ENCODE data around the gene SLA2.
A peak's percentile ranks its signal among the peaks of the same experiment; 100 is the strongest.

SLA2 gene

DNA sequence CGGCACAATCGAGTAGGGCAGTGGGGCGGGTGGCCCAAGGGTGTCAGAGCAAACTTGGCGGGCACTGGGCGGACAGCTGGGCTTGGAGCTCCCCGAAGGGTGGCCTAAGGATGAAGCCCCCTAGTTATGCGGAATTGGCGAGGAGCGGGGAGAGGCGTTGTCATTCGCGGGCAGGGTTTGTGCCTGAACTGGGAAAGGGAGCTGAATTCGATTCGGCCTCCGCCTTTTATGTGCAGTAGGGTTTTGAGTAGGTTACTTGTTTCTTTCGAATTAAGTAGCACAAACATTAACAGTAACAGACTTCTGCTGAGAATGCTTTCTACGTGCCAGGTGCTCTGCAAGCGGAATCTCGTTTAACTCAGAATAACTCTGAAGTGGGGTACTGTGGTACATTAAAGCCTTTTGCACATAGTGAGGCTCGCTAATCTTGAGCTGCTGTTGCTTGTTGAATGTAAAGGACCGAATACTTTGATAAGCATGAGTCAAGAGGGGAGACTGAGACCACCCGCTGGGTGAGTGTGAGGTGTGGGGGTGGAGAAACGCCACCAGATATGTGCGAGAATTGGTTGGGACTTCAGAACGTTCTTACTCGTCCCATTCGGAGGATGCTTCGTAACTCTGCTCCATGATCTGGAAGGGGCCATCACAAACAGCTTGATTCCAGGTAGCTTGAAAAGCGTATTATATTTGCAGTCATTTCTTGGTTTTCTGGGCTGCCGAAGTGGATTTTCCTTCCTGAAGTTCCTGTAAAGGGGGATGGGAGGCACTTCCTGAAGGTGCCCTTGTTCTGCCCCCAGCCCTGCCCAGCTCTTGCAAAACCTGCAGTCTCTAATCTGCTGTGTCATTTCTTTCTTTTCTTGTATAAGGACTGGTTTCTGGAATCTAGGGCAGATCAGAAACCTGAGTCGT is 39.6 kb downstream of the SLA2 start:
- H3K4me1 ChIP-seq (ENCODE audit: control insufficient read depth, insufficient read depth, low read length): peaks cover 17% of the 10 kb centered on the region
- peak overlapping the region; percentile 92 for H3K4me2 ChIP-seq (ENCODE audit: low read length)
- no peaks in the 10 kb centered on the region for H3K27me3 ChIP-seq (ENCODE audit: control insufficient read depth, insufficient read depth, low read length)
- H3K9ac ChIP-seq (ENCODE audit: low read depth, low read length): peak overlapping the region; percentile 94
- peaks cover 29% of the 10 kb centered on the region for H3K36me3 ChIP-seq (ENCODE audit: insufficient read depth, low read length)
- H3K9me3 ChIP-seq (replicated peaks; ENCODE audit: low read length): no peaks in the 10 kb centered on the region
- H3K4me3 ChIP-seq (ENCODE audit: low read length): peak overlapping the region; percentile 92

DNA sequence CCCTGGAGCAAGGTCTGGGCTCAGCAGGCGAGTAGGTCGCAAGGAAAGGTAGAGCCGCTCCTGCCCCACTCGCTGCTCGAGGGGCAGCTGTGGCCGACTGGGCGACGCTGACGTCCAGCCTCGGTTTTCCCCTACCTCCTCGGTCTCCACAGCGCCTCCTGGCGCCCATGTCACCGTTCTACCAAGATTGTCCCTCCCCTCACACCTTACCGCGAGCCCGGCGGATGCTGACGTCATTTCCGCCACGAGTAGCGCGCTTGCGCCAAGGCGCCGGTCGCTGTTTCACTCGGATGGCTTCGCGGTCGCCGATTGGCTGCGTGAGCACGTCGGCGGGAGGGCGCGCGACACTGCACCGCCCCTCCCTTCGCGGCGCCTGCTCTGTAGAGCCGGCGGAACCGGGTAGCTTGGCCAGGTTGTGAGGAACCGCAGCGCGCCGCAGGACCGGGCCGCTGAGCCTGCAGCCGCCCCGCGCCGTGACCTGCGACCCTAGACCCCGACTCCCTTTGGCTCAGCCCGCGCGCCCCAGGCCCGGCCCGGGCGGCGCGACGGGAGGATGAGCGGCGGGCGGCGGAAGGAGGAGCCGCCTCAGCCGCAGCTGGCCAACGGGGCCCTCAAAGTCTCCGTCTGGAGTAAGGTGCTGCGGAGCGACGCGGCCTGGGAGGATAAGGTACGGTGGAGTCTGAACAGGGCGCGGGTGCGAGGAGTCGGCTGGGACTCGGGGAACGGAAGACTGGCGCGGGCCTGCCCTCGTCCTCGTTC is 40.4 kb downstream of the SLA2 start, which contains the start of gene RAB5IF:
RAB5IF (plus strand) TSS at position 381 of the 759 bp plus-strand sequence; CDS start at position 554, 173 bp downstream.
- no peaks in the 10 kb centered on the region for H3K9me3 ChIP-seq (replicated peaks; ENCODE audit: low read length)
- H3K9ac ChIP-seq (ENCODE audit: low read depth, low read length): peak within 1 kb of the TSS; percentile 94
- H3K4me1 ChIP-seq (ENCODE audit: control insufficient read depth, insufficient read depth, low read length): peaks cover 17% of the 10 kb centered on the region
- peak within 1 kb of the TSS; percentile 92 for H3K4me2 ChIP-seq (ENCODE audit: low read length)
- H3K36me3 ChIP-seq (ENCODE audit: insufficient read depth, low read length): peaks cover 21% of the 10 kb centered on the region
- H3K27me3 ChIP-seq (ENCODE audit: control insufficient read depth, insufficient read depth, low read length): no peaks in the 10 kb centered on the region
- H3K4me3 ChIP-seq (ENCODE audit: low read length): peak within 1 kb of the TSS; percentile 92

DNA sequence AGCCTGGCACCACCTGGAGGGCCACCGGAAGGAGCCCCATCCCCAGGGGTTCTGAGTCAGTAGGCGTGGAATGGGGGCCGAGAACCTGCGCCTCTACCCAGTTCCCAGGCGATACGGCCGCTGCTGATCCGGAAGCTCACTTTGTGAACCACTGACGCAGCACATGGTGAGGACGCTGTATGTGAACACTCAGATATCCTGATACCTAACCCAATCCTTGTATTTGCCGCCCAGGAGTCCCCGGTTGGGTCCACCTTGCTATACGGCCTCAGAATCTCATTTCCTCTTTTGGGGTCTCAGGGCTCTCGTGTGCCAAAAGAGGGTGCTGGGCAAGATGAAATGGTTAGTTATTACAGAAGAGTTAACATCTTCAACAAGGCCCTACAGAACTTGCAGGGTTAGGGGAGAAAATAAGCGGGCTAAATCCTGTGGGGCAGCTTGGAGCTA is 41.0 kb downstream of the SLA2 start:
- Histone ChIP-seq H3K27me3 (ENCODE audit: control insufficient read depth, insufficient read depth, low read length) (no peaks in the 10 kb centered on the region), H3K9ac (ENCODE audit: low read depth, low read length) (peak overlapping the region; percentile 78), H3K36me3 (ENCODE audit: insufficient read depth, low read length) (peaks cover 19% of the 10 kb centered on the region), H3K9me3 (replicated peaks; ENCODE audit: low read length) (no peaks in the 10 kb centered on the region), H3K4me2 (ENCODE audit: low read length) (peak overlapping the region; percentile 89), H3K4me3 (ENCODE audit: low read length) (peak overlapping the region; percentile 64), H3K4me1 (ENCODE audit: control insufficient read depth, insufficient read depth, low read length) (peaks cover 17% of the 10 kb centered on the region)

DNA sequence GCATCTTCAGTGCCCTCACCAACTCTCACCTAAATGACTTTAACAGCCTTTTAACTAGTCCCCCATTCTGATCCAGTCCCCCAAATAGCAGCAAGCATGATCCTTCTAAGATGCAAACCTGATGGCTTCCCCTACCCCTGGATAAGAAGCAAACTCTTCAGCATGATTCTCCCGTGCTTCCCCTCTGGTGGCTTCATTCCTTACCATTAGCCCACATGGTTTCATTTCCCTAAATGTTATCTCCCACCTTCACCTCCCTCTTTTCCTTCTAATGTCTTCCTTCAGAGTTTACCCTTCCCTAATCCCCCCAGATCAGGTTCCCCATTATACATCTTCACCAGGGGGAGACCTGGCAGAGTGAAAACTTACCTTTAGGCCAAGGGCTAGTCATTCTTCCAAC is 44.5 kb downstream of the SLA2 start:
- H3K9ac ChIP-seq (ENCODE audit: low read depth, low read length): no peak overlapping the region
- H3K9me3 ChIP-seq (replicated peaks; ENCODE audit: low read length): no peaks in the 10 kb centered on the region
- no peaks in the 10 kb centered on the region for H3K27me3 ChIP-seq (ENCODE audit: control insufficient read depth, insufficient read depth, low read length)
- H3K36me3 ChIP-seq (ENCODE audit: insufficient read depth, low read length): no peaks in the 10 kb centered on the region
- H3K4me2 ChIP-seq (ENCODE audit: low read length): no peak overlapping the region
- no peak overlapping the region for H3K4me3 ChIP-seq (ENCODE audit: low read length)
- peaks cover 6% of the 10 kb centered on the region for H3K4me1 ChIP-seq (ENCODE audit: control insufficient read depth, insufficient read depth, low read length)

DNA sequence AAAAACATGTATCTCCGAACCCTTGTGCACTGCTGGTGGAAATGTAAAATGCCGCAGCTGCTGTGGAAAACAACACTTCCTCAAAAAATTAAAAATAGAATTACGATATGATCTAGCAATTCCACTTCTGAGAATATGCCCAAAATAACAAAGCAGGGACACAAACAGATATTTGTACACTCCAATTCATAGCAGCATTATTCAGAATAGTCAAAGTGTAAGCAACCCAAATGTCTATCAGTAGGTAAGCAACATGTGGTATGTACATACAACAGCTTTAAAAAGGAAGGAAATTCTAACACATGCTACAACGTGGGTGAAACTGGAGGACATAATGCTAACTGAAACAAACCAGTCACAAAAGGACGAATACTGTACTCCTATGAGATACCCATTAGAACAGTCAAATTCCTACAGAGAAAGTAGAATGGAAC is 46.1 kb downstream of the SLA2 start:
- Histone ChIP-seq H3K27me3 (ENCODE audit: control insufficient read depth, insufficient read depth, low read length) (no peaks in the 10 kb centered on the region), H3K4me3 (ENCODE audit: low read length) (no peak overlapping the region), H3K4me1 (ENCODE audit: control insufficient read depth, insufficient read depth, low read length) (peaks cover 2% of the 10 kb centered on the region), H3K9ac (ENCODE audit: low read depth, low read length) (no peak overlapping the region), H3K36me3 (ENCODE audit: insufficient read depth, low read length) (no peaks in the 10 kb centered on the region), H3K9me3 (replicated peaks; ENCODE audit: low read length) (no peaks in the 10 kb centered on the region), H3K4me2 (ENCODE audit: low read length) (no peak overlapping the region)

DNA sequence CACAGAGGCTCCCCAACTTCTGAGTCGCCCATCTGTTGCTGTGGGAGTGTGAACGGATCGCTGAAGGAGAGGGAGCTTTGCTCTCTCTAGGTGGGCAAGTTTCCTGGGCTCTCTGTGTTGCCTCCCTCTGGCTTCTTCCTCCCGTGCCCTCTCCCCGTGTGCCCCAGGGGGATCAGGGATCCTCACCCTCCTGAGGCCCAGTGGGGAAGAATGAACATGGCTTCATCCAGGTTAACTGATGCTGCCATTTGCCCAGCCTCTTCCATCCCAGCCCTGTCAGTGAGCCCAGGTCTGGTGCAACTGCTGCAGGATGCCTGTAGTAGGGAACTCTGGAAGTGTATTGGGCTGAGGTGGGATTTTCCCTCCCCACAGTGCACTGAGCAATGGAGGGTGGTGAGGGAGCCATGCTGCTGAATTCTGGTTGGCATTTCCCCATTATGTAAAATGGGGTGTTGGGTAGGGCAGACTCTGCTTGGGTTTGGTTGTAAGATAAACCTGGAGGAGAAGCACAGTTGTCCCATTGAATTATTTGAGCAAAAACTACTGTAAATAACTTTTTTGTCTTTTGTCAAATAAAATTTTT is 52.6 kb downstream of the SLA2 start:
- no peak overlapping the region for H3K9ac ChIP-seq (ENCODE audit: low read depth, low read length)
- H3K36me3 ChIP-seq (ENCODE audit: insufficient read depth, low read length): no peaks in the 10 kb centered on the region
- H3K4me1 ChIP-seq (ENCODE audit: control insufficient read depth, insufficient read depth, low read length): no peaks in the 10 kb centered on the region
- no peaks in the 10 kb centered on the region for H3K9me3 ChIP-seq (replicated peaks; ENCODE audit: low read length)
- H3K4me3 ChIP-seq (ENCODE audit: low read length): no peak overlapping the region
- no peaks in the 10 kb centered on the region for H3K27me3 ChIP-seq (ENCODE audit: control insufficient read depth, insufficient read depth, low read length)
- no peak overlapping the region for H3K4me2 ChIP-seq (ENCODE audit: low read length)

DNA sequence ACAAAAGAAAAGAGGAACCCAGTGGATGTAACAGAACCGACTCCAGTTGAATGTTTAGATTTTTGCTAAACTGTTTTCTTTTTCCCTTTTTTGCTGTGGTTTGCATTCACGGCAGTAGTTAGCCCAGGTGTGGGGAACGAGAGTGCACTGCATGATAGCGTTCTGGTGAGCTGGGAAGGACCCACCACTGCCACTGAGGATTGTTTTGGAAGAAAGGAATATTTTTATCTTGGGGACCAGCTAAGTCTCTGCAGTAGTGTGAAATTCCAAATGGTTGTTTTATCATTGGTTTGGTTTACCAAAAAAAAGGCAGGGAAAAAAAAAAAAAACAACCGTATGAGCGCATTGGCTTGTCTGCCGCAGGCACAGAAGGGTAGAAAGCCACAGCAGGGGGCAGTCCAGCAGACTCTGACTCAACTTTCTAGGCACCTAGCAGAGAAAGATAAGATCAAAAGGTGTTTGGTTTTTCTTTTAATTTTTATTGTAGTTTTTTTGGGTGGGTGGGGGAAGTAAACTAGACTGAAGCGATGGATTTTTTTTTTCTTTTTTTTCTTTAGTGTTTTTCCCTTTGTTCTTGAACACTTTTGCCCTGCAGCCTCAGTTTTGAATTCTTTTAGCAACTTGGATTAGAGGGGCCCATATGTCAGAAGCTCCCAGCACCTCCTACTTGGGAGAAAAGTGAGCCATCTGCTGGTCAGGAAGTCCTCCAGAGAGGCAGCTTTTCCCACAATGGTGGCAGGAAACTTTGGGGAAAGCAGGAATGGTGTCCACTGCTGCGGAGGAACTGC is 53.9 kb downstream of the SLA2 start:
- Histone ChIP-seq H3K4me2 (ENCODE audit: low read length) (no peak overlapping the region), H3K9ac (ENCODE audit: low read depth, low read length) (no peak overlapping the region), H3K4me3 (ENCODE audit: low read length) (no peak overlapping the region), H3K9me3 (replicated peaks; ENCODE audit: low read length) (no peaks in the 10 kb centered on the region), H3K27me3 (ENCODE audit: control insufficient read depth, insufficient read depth, low read length) (no peaks in the 10 kb centered on the region), H3K4me1 (ENCODE audit: control insufficient read depth, insufficient read depth, low read length) (no peaks in the 10 kb centered on the region), H3K36me3 (ENCODE audit: insufficient read depth, low read length) (no peaks in the 10 kb centered on the region)

DNA sequence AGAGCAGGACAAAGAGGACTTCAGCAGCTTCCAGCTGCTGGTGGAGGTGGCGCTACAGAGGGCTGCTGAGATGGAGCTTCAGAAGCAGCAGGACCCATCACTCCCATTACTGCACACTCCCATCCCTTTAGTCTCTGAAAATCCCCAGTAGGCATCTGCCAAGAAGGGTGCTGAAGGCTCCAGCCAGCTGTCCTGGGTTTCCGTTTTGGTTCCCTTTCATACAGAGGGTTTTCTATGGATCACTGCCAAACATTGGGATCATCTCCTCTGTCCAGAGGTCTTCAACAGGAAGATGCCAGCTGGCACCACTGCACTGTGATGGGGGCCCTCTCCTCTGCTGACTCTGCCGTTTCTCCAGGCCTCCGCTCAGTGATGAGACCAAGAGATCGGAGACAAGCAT is 54.7 kb downstream of the SLA2 start:
- H3K36me3 ChIP-seq (ENCODE audit: insufficient read depth, low read length): no peaks in the 10 kb centered on the region
- H3K27me3 ChIP-seq (ENCODE audit: control insufficient read depth, insufficient read depth, low read length): no peaks in the 10 kb centered on the region
- H3K4me1 ChIP-seq (ENCODE audit: control insufficient read depth, insufficient read depth, low read length): no peaks in the 10 kb centered on the region
- no peak overlapping the region for H3K4me3 ChIP-seq (ENCODE audit: low read length)
- H3K4me2 ChIP-seq (ENCODE audit: low read length): no peak overlapping the region
- no peaks in the 10 kb centered on the region for H3K9me3 ChIP-seq (replicated peaks; ENCODE audit: low read length)
- no peak overlapping the region for H3K9ac ChIP-seq (ENCODE audit: low read depth, low read length)

DNA sequence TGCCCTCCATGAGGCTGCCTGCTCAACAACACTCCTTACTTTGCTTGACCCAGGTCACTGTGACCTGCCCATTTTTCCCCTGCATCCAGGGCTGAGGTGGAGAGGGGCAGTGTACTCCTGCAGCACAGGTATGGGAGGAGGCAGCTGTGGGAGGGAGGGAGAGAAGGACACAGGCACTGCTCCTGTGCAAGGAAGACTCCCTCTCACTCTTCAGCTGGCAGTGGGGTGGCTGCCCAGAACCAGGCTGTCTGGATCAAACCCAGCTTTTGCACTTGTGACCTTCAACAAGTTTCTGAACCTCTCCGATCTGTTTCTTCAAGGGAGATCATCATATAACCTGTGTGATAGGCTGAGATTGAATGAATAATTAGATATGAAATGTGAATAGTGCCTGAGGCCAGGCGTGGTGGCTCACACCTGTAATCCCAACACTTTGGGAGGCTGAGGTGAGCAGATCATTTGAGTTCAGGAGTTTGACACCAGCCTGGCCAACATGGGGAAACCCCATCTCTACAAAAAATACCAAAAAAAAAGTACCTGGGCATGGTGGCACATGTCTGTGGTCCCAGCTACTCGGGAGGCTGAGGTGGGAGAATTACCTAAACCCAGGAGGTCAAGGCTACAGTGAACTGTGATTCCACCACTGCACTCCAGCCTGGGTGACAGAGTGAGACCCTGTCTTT is 58.5 kb downstream of the SLA2 start:
- Histone ChIP-seq H3K4me2 (ENCODE audit: low read length) (no peak overlapping the region), H3K36me3 (ENCODE audit: insufficient read depth, low read length) (peaks cover 5% of the 10 kb centered on the region), H3K27me3 (ENCODE audit: control insufficient read depth, insufficient read depth, low read length) (no peaks in the 10 kb centered on the region), H3K9ac (ENCODE audit: low read depth, low read length) (no peak overlapping the region), H3K4me1 (ENCODE audit: control insufficient read depth, insufficient read depth, low read length) (no peaks in the 10 kb centered on the region), H3K4me3 (ENCODE audit: low read length) (no peak overlapping the region), H3K9me3 (replicated peaks; ENCODE audit: low read length) (no peaks in the 10 kb centered on the region)

DNA sequence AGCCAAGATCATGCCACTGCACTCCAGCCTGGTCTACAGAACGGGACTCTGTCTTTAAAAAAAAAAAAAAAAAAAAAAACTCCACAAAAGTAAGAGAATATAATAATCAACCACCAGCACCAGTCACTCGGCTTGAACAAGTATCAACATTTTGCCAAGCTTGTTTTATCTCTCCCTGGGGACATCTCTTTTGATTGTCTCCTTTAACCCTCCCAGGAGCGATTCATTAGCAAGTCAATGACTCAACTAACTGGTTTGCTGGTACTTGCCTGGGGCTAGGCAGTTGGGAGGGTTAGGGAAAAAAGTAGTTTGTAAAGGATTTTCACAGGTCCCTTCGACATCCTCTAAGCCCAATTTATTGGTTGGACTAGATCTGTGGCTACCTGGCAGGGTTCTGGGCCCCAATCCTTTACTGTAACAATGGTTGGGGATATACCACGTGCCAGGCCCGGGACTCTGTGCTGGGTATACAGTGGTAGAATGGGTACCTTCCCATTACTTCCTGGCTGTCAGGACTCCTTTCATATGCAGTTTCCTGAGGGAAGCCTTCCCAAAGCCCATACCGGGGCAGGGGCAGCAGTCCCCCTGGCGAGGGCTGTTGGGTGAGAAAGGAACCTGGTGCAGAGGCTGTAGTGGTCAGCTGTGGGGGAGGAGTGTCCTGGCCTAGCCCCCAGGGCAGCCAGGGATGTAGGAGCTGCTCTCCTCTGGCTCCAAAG is 60.4 kb downstream of the SLA2 start:
- Histone ChIP-seq H3K27me3 (ENCODE audit: control insufficient read depth, insufficient read depth, low read length) (no peaks in the 10 kb centered on the region), H3K9ac (ENCODE audit: low read depth, low read length) (no peak overlapping the region), H3K36me3 (ENCODE audit: insufficient read depth, low read length) (peaks cover 6% of the 10 kb centered on the region), H3K4me2 (ENCODE audit: low read length) (no peak overlapping the region), H3K9me3 (replicated peaks; ENCODE audit: low read length) (no peaks in the 10 kb centered on the region), H3K4me3 (ENCODE audit: low read length) (no peak overlapping the region), H3K4me1 (ENCODE audit: control insufficient read depth, insufficient read depth, low read length) (no peaks in the 10 kb centered on the region)
